ENCODE results near the gene HBM. TPM values are rescaled to one million over a fixed set of nuclear protein-coding genes. Genes with fewer than 3 reads are reported as not detected.

Gene HBM
- polyA plus RNA-seq, 1 donor (not counting 4 experiments of a cell fraction or from before 2014, with no cell fraction given): not detected

GRCh38 chr16:166375-167121, 770 bp downstream of the HBM start:
- H3K27ac ChIP-seq (ENCODE audit: control insufficient read depth, insufficient read depth, low read length): no peak overlapping the region
- dilution Hi-C loops (cut with MboI; ENCODE audit: extremely low pct_ligation_motif_present, low sequenced_read_pairs): no loop called here
- H3K79me2 ChIP-seq (ENCODE audit: control insufficient read depth, insufficient read depth, low read length): no peaks in the 10 kb centered on the region
- H3K36me3 ChIP-seq (ENCODE audit: control insufficient read depth in 2 of 2, extremely low read depth in 1 of 2, insufficient read depth in 2 of 2, low read length in 2 of 2): no peaks in the 10 kb centered on the region
- peaks cover 46% of the 10 kb centered on the region for H3K27me3 ChIP-seq (ENCODE audit: control insufficient read depth, extremely low read depth, insufficient read depth, low read length)
- peaks cover 7% of the 10 kb centered on the region for H3K4me1 ChIP-seq (ENCODE audit: control insufficient read depth, extremely low read depth, insufficient read depth, low read length)
- H3K9me1 ChIP-seq (ENCODE audit: control insufficient read depth, extremely low read depth, insufficient read depth, low read length): no peaks in the 10 kb centered on the region
- H3K4me3 ChIP-seq (ENCODE audit: control insufficient read depth in 2 of 3, extremely low read depth in 1 of 3, insufficient read depth in 2 of 3, low read depth in 1 of 3, low read length in 3 of 3): no peak overlapping the region
- no peak overlapping the region for H2AFZ ChIP-seq (ENCODE audit: control insufficient read depth, low read length)
- H3K4me2 ChIP-seq (ENCODE audit: control insufficient read depth, extremely low read depth, insufficient read depth, low read depth, low read length): no peak overlapping the region
- TF ChIP-seq EZH2 (IDR thresholded peaks at IDR 0.05; ENCODE audit: low read length) (peak; percentile 84), CTCF (optimal IDR thresholded peaks at IDR 0.05 in 1 of 3, IDR thresholded peaks at IDR 0.05 in 1 of 3, conservative IDR thresholded peaks at IDR 0.05 in 1 of 3; ENCODE audit: extremely low read depth in 1 of 3, insufficient read depth in 2 of 3, low read length in 3 of 3) (no peak)
- no peaks in the 10 kb centered on the region for H3K9me3 ChIP-seq (ENCODE audit: control insufficient read depth, low read depth, low read length)
- no peak overlapping the region for H3K9ac ChIP-seq (ENCODE audit: control insufficient read depth, extremely low read depth, insufficient read depth, low read length)
- FAIRE-seq: no peak
- DNase-seq (ENCODE audit: low read depth, low spot score): no peak
- H4K20me1 ChIP-seq (ENCODE audit: control insufficient read depth, extremely low read depth, insufficient read depth, low read length): peaks cover 4% of the 10 kb centered on the region

- Histone ChIP-seq H4K20me1 (ENCODE audit: control insufficient read depth, extremely low read depth, insufficient read depth, low read length) (peaks cover 4% of the 10 kb centered on the region), H3K4me2 (ENCODE audit: control insufficient read depth, extremely low read depth, insufficient read depth, low read depth, low read length) (no peak overlapping the region), H3K9me3 (ENCODE audit: control insufficient read depth, low read depth, low read length) (no peaks in the 10 kb centered on the region), H2AFZ (ENCODE audit: control insufficient read depth, low read length) (no peak overlapping the region), H3K79me2 (ENCODE audit: control insufficient read depth, insufficient read depth, low read length) (no peaks in the 10 kb centered on the region), H3K4me1 (ENCODE audit: control insufficient read depth, extremely low read depth, insufficient read depth, low read length) (peaks cover 7% of the 10 kb centered on the region), H3K9me1 (ENCODE audit: control insufficient read depth, extremely low read depth, insufficient read depth, low read length) (no peaks in the 10 kb centered on the region), H3K27ac (ENCODE audit: control insufficient read depth, insufficient read depth, low read length) (no peak overlapping the region), H3K9ac (ENCODE audit: control insufficient read depth, extremely low read depth, insufficient read depth, low read length) (no peak overlapping the region), H3K4me3 (ENCODE audit: control insufficient read depth in 2 of 3, extremely low read depth in 1 of 3, insufficient read depth in 2 of 3, low read depth in 1 of 3, low read length in 3 of 3) (no peak overlapping the region), H3K27me3 (ENCODE audit: control insufficient read depth, extremely low read depth, insufficient read depth, low read length) (peaks cover 51% of the 10 kb centered on the region), H3K36me3 (ENCODE audit: control insufficient read depth in 2 of 2, extremely low read depth in 1 of 2, insufficient read depth in 2 of 2, low read length in 2 of 2) (no peaks in the 10 kb centered on the region)
- dilution Hi-C loops (cut with MboI; ENCODE audit: extremely low pct_ligation_motif_present, low sequenced_read_pairs): no loop called here
- peak; percentile 6 for TF ChIP-seq EZH2 (IDR thresholded peaks at IDR 0.05; ENCODE audit: low read length)
- TF ChIP-seq CTCF (optimal IDR thresholded peaks at IDR 0.05 in 1 of 3, IDR thresholded peaks at IDR 0.05 in 1 of 3, conservative IDR thresholded peaks at IDR 0.05 in 1 of 3; ENCODE audit: extremely low read depth in 1 of 3, insufficient read depth in 2 of 3, low read length in 3 of 3): no peak
- DNase-seq (ENCODE audit: low read depth, low spot score): no peak
- FAIRE-seq: no peak
Observed at GRCh38 chr16:167122-167690, 1.4 kb downstream of the HBM start.

Measured in keratinocyte (primary cell).